Stimulated activated CD4-positive, alpha-beta T cell treated with anti-CD3 and anti-CD28 coated beads, Interleukin-15, amount 100 ng/mL, for 24 hours (primary cell): Measurements from ENCODE around the gene LRBA.
"Not testable (repeated sequence)": the region's sequence is repeated elsewhere in the genome, so short reads cannot be mapped to it uniquely, and the experiment has no call there.

Experiments used
- DNase-seq: peaks from one replicate; pipeline ENCODE4 v3.0.0-alpha.2; 2020

Gene LRBA

DNA sequence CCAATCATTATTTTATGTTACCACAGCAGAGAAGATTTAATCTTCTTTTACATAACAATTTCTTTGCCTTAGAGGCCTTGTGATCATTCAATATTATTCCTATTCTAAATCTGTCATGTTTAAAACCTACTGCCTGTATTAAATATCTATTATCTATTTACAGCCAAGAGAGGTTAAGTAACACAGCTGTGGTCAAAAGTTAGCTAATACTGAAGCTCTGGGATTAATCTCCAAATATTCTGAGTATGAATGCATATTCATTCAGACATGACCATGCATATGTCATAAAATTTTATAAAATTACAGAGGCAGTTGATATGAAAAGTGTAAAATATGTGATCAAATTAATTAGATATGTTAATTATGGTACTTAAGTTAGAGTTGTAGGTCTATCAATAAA, 621.0 kb downstream of the LRBA start:
- no peak for DNase-seq

- no peak for DNase-seq
Measured at GRCh38 chr4:150391052-150391451, 624.0 kb downstream of the LRBA start.

DNA sequence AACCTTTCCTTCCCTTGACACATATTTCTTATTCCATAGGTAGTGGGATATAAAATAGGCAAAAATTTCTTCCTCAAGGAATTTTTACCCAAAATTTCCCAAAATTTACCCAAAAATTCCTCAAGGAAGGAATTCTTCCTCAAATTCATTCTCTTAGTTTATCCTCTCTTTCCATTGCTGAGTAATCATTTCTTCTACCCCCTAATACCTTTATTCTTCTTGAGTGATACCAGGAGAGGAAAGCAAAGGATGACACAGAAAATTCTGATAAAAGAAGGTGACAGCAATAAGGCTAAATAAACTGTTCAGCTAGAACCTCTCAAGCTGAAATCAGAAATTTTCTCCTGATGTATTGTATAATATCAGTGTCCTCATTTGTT, 624.6 kb downstream of the LRBA start:
- no peak for DNase-seq

DNA sequence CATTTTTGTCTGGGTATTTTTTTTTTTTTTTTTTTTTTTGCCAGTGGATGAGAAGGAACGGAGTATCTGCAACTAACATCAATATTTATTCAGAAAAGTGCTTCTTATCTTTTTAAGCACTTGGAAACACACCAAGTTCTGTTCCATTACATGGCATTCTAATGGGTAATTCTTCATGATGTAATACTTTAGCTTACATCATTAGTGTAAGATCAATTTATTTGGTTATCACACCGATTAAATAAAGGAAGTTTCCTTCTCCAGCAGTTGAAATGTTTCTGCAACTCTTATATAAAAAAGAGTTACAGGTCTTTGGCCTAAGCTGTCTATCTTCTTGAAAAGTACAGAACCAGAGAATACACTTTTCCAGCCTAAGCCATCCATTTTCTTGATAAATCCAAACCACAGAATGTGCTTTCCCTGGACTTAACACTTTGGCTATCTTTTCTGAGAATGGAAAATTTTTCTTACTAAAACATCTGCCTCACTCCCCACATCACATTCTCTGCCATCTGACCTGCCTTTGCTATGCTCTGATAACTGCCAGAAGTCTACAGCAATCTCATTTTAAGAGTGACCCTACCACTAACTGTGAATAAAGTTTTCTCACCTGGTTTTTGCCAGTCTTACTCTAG, 625.1 kb downstream of the LRBA start:
- no peak for DNase-seq

DNA sequence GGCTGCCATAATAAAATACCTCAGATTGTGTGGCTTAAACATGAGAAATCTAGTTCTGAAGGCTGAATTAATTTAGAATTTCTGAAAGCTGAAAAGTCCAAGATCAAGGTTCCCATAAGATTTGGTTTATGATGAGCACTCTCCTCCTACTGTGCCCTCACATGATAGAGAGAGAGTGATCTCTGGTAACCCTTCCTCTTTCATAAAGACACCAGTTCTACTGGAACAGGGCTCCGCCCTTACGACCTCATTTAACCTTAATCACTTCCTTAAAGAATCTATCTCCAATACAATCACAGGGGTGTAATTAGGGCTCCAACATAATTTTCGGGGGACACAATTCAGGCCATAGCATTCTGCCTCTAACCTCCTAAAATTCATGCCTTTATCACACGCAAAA, 627.1 kb downstream of the LRBA start:
- no peak for DNase-seq

DNA sequence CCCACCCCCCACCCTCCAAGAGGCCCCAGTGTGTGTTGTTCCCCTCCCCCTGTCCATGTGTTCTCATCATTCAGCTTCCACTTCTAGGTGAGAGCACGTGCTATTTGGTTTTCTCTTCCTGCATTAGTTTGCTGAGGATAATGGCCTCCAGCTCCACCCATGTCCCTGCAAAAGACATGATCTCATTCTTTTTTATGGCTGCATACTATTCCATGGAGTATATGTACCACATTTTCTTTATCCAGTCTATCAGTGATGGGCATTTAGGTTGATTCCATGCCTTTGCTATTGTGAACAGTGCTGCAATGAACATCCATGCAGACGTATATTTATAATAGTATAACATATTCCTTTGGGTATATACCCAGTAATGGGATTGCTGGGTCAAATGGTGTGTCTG, 628.7 kb downstream of the LRBA start:
- not testable (repeated sequence) for DNase-seq

- DNase-seq: no peak
Measured at GRCh38 chr4:150385606-150386005, 629.5 kb downstream of the LRBA start.

- DNase-seq: no peak
Measured at GRCh38 chr4:150384249-150384648, 630.8 kb downstream of the LRBA start.

GRCh38 chr4:150382028-150382427, 633.1 kb downstream of the LRBA start:
- DNase-seq: no peak

DNA sequence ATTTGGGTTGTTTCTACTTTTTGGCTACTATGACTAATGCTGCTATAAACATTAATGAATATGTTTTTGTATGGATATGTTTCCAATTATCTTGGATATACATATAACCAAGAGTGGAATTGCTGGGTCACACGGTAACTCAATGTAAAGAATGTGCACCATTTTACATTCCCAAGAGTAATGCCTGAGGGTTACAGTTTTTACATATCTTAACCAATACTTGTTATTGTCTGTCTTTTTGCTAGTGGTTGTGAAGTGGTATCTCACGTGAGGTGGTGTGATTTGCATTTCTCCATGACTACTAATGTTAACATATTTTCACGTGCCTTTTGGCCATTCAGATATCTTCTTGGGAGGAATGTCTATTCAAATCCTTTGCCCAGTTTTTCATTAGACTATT, 633.5 kb downstream of the LRBA start:
- DNase-seq: no peak

- no peak for DNase-seq
Measured at GRCh38 chr4:150381036-150381435, 634.0 kb downstream of the LRBA start.

DNA sequence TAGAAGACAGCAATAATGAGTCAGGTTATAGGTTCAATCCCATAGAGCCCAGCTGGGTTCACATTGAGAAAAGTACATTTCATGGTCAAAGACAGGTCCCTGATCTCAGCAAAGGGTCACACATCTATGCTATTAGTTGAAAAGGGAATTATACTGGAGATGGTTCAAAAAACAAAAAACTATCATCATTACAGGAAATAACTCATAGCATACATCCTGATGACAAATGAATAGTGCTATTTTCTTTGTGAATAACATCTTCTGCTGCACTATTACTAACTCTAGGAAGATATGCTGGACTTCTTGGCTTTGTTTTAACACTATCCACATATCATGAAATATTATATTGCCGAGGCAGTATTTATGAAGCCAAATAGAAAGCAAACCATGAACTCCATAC, 635.6 kb downstream of the LRBA start:
- no peak for DNase-seq

- DNase-seq: no peak
Measured at GRCh38 chr4:150375025-150375424, 640.1 kb downstream of the LRBA start.

DNA sequence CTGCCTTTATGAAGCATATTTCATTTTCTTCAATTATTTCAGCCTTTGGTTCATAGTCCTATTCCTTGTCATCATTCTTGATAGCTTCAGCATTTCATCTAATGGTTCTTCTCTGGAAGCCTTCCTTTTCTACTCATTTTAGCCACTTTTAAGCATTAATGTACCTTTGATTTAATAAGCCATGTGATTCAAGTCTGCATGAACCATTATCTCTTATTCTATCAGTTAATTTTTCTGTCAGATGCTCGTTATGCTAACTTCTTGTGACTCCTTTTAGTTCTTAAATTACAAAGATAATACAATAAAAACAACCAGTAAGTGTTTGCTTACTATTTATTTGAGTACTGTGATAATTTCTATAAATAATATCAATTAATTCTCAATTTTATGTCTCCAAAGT, 643.2 kb downstream of the LRBA start:
- no peak for DNase-seq

GRCh38 chr4:150369434-150370380, 645.4 kb downstream of the LRBA start:
- no peak for DNase-seq

GRCh38 chr4:150368667-150369066, 646.4 kb downstream of the LRBA start:
- DNase-seq: no peak

- no peak for DNase-seq
Measured at GRCh38 chr4:150367326-150367725, 647.8 kb downstream of the LRBA start.

GRCh38 chr4:150366487-150366999, 648.5 kb downstream of the LRBA start:
- no peak for DNase-seq

DNA sequence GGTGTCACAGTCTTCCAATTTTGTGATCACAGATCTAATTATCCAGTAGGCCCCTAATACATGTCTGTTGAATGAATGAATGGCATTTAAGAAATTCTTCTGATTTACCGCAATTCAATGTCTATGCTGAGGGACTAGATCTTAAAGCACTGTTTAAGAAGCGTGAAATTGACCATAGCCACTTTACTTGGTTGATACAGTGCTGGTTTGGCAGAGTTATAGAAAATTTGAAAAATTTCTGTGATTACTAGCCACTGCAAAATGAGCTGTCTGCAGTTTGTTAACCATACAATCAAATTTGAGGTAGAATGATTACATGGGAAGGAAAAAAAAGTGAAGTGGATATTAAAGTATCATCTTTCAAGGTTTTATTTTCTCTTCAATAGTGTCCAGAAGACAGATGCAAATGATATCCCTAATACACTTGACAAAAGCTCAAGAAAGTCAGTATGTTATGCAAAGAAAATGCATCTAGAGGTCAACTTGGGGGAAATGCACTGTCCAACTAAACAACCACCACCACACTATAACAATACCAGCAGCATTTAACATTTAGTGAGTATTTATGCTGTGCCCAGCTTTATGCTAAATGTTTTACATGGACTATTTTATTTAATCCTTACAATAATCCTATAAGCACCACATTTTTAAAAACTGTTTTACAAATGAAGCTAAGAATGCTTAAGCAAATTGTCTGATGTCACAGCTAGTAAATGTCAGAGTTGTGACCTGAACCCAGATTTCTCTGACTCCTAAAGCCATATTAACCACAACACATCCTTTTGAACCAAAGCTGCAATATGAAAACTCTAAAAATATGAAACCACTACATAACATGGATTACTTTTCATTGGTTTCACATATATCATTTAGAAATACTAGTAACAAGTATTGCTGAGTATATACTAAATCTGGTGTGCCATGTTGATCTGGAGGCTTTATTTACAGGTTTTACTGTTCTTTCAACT, 651.1 kb downstream of the LRBA start:
- no peak for DNase-seq

DNA sequence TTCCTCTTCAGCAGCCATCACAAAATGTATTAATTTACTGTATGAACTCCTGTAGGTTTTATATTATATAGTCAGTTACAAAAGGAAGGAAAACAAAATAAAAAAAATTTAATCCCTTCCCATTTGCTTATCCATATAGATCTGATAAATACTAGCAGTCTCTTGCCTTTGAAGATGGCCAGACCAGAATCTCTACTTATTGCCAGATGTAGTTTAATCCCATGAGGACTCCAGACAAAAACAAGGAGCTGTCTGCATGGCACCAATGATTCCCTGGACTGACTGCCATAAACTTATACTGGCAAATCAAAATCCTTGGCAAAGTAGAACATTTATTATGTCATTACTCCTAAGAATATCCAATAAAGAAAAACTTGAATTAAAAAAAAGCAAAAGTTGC, 656.4 kb downstream of the LRBA start:
- DNase-seq: no peak

DNA sequence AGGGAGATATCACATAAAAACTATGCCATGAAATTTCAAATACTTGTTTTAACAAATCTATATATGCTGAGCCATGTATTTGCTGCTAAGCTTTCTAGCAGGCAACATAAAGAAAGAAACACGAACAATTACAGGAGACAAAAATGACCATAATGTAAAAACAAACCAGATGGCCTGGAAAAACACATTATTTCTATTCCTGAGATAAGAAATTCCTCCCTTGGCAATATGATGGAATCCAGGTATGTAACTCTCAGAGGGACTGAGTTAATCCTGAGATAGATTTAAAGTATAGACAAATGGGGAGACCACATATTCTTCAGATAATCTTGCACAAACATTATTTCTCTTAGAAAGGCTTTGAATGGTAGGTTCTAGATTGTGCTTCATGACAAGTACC, 657.3 kb downstream of the LRBA start:
- no peak for DNase-seq

- DNase-seq: no peak
Measured at GRCh38 chr4:150355858-150356455, 659.1 kb downstream of the LRBA start.

- DNase-seq: no peak
Measured at GRCh38 chr4:150355418-150355817, 659.7 kb downstream of the LRBA start.
